Ammon's horn (tissue), 1 donor: Measurements from ENCODE around the gene SPDYA.
"Not testable (repeated sequence)": the region's sequence is repeated elsewhere in the genome, so short reads cannot be mapped to it uniquely, and the experiment has no call there.

Source experiments
- DNase-seq: peaks from one replicate; pipeline ENCODE4 v3.0.0-alpha.2; 2016; ENCODE audit warnings: low spot score

Gene SPDYA

DNA sequence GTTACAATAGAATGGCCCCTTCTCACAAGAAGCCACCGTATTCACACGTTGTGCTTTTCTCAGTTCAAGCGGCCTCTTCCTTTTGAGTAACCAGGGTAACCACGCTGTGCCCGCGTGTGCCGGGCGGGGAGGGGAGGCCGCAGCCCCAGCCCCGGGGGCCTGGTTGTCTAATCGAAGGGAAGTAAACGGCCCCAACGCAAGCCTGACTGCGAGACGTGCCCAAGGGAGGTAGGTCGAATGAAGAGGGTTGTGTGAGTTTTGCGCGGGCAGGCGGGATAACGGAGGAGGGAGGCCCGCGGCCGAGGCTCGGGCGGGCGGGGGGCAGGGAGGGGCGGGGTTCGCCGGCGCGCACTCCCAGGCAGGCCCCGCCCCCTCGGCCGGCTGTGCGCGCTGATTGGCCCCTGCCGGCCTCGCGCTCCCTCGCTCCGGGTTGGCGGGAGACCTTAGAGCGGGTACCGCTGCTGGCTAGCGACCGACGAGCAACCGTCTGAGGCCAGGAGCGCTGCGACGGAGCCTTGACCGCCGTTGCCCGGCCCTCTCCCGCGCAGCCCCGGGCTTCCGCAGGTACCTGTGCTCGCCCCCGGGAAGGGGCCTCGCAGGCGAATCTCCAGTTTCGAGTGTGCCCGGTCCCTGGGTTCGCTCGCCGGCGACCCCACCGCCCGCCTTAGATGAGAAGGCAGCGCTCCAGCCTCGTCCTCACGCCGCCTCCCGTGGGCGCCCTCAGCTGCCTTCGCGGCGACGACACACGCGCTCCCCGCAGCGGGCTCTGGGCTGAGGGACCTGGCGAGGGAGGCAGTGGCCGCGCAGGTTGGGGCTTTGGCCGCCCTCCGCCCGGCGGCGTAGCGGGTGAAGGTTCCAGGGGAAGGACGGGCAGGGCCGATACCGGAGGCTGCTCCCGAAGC is at the start of gene SPDYA:
TSS of gene SPDYA (plus strand) at position 451 of the 902 bp plus-strand sequence. CDS start 5,181 bp downstream, outside the sequence.
- peak; percentile 70 for DNase-seq

DNA sequence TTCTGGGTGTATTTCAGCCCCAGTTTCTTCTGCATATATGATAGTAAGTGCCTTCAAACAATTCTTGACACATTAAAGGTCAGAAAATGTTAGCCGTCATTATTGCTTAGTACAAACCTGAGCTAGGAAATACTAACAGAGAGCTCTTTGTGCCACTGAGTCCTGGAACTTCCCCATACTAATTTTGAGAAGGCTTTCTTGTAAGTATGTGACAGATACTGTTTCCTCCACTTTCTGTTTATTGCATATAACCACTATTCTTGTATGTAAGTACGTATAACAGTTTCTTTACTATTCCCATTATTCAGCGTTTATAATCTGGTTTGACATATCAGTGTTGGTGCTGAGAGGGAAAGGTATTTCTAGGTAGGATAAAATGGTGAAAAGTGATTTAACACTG is 49.2 kb upstream of the SPDYA start:
- no peak for DNase-seq

DNA sequence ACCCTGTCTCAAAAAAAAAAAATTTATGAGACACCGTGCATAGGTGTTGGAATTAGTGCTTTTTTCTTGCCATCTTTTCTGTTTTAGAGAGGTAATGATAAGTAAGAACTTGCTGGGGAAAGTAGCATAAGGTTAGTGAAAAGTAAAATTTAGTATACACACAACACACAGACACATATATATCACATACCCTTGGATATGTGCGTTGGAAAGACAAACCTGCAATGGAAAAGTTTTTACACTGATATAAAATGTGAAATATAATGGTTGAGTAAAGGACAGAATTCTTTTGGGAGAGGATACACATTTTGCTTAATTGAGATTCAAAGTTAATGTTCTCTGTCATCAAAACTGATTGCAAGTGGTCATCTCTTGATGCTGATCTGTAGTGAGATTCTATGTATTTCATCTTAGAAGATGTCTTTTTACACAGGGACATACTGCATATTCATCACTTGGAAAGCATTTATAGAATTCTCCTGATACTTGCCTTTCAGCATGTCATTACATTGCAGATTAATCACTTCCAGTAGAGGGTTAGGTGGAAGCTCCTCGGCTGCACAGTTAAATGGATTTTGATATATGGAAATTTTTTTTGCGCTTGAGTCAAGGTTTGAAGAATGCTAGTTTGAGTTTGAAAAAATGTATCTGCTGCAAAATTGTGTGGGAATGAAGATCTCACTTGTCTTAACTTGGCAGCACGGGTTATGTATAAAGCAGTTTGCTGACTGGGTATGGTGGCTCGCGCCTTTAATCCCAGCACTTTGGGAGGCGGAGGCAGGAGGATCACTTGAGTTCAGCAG is 45.5 kb upstream of the SPDYA start:
- DNase-seq = no peak

DNA sequence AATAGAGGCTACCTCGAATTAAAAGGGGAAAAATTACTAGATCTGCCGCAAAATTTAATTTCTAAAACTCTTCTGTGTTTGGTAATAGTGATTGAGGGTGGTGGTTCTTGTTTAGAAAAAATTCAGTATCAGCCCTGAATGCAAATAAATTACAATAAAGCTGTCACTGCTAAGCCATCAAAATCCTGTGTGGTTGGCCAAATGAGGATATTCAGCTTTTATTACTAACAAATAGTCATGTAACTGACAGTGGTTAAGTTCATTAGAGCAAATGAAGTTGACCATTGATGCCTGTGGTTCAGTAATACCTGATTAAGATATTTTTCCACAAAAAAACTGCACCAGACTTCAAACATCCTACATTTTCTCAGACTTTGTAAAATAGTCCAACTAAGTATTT is 44.6 kb upstream of the SPDYA start:
- no peak for DNase-seq

DNA sequence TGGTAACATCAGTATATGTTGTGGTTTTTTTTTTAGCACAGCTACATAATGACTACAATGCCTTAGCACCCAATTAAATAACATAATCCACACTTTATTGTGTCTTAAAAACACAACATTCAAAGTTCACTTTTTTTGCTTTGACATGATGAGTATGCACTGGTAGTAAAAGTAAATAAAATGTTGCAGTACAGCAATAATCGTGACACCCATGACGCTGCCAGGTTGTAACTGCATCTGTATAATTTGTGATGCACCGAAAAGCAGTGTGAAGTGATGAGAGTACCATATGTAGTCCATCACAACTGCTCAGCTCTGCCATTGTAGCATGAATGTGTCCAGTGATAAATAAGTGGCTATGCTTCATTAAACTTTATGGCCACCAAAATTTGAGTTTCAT is 43.3 kb upstream of the SPDYA start:
- DNase-seq = no peak

DNA sequence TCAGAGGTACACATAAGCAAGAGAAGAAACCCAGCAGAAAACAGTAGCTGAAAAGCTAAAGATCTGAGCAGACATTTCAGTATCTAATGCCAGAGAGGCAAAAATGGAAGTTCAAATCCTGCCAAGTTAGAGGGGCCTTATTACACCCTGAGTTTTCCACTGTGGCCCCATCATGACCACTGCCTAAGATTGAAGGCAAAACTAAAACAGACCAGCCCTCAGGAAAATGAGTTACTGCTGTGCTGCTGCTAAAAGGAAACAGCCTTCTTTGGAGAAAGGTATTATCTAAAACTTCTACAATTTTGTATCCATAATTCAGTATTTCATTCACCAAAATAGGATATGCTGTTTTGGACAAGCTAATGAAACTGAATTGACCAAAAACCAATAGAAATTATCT is 42.2 kb upstream of the SPDYA start:
- DNase-seq = no peak

DNA sequence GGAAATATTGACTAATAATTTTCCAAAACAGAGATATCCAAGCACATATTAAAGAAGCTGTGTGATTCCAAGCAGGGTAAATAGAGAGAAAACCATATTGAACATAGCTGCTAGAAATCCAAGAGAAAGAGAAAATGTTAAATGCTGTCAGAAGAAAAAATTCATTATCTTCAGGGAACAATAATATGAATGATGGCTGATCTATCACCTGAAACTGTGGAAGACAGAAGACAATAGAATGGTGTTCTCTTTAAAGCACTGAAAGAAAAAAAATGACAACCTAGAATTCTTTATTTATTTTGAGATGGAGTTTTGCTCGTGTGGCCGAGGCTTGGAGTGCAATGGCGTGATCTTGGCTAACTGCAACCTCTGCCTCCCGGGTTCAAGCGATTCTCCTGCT is 41.7 kb upstream of the SPDYA start:
- no peak for DNase-seq

DNA sequence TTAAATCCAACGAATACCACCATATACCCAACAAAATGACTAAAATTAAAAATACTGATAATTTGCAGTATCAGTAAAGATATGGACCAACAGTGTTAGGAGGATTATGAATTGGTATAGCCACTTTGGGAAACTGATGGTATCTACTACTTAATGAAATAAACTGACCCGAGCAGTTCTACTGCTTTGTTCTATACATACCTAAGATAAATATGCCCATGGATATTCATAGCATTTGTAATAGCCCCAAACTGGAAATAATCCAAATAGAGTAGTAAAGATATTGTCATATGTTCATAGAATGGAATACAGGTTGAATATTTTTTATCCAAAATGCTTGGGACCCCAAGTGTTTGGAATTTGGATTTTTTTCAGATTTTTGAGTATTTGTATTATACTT is 38.3 kb upstream of the SPDYA start:
- DNase-seq = no peak

DNA sequence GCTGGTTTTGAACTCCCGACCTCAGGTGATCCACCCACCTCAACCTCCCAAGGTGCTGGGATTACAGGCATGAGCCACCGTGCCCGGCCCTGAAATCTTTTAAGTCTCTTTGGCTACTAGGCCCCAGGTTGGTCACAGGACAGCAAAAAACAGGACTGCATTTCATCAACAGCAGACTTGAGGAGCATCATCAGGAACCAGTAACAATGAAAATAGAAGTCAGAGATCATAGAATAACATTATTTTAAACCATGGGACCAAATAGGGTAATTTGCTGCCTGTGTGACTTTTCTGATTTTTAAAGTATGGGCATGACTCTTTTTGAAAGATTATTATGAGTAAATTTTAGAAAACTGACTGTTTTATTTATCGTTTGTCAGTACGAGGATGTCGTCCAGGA is 34.2 kb upstream of the SPDYA start:
- no peak for DNase-seq

DNA sequence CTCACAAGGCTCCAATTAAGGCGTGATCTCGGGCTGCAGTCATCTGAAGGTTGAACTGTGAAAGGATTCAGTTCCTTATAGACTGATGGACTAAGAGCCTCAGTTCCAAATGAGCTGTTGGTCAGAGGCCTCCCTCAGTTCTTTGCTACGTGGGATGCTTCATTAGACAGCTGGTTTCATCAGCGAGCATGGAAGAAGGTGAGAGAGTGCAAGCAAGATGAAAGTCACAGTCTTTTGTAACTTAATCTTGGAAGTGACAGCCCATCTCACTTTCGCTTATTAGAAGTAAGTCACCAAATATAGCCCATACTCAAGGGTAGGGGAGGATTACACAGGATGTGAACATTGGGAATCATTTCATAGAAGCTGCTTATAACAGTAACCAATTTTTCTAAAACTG is 32.2 kb upstream of the SPDYA start:
- DNase-seq = no peak

DNA sequence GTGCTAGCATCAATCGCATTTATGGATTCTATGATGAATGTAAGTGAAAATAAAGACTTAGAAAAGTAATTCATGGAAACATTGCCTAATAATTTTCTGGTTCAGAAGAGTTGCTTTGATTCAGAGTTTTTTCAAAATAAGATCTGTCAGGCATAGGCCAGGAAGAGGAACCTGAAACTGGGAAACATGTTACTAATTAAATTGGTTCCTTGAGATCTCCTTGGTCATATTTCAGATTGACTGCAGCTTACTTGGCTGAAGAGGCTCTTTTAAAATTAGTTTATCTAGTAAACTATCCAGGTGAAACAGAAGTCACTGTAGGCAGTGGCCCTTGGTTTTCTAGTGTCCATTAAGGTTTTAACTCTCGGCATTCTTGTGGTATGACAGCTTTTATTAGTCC is 31.6 kb upstream of the SPDYA start:
- DNase-seq = no peak

DNA sequence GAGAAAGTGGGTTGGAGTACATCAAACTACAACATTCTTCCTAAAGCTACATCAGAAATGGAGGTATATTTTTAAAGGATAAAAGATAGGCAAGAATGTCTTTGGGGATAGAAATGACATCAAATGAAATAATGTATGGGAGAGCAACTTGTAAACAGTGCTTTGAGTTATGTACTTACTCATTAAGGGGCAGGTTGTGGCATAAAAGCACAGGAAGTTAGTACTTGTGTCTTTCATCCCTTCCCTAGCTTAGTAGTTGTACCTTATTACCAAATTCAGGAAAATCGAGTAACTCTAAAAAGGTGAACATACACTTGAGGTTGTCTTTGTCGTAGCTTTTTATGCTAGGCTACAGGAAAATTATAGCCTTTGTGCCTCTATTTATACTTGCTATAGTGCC is 30.1 kb upstream of the SPDYA start:
- DNase-seq = no peak

DNA sequence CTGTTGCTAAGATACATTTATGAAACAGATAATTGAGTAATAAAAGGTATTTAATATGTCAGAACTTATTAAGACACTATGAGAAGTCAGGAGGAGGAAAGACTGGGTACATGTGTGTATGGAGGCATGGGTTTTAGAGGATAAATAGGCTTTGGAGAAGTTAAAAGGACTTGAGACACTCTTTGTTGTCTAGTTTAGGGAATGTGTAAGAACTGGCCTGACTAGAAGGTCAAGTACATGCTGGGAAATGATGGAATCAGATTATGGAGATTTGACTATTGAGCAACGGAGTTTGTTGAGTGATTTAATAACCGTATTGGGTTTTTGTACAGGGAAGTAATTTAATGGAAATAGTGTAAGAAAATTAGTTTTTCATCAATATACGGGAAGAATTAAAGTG is 28.2 kb upstream of the SPDYA start:
- DNase-seq = no peak

DNA sequence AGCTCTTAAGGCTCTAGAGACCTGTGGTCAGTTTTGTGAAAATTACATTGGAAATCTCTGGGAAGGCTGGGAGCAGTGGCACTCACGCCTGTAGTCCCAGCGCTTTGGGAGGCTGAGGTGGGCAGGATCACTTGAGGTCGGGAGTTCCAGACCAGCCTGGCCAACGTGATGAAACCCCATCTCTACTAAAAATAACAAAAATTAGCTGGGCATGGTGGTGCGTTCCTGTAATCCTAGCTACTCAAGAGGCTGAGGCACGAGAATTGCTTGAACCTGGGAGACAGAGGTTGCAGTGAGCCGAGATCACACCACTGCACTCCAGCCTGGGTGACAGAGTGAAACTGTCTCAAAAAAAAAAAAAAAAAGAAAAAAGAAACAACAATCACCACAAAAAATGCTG is 26.1 kb upstream of the SPDYA start:
- not testable (repeated sequence) for DNase-seq

DNA sequence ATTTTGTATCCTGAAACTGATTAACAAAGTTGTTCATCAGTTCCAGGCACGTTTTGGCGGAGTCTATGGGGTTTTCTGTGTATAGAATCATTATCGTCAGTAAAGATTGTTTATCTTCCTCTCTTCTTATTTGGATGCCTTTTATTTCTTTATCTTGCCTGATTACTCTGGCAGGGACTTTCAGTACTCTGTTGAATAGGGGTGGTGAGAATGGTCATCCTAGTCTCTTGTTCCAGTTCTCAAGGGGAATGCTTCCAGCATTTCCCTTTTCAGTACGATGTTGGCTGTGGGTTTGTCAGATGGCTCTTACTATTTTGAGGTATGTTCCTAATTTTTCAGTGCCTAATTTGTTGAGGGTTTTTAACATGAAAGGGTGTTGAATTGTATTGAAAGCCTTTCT is 14.0 kb upstream of the SPDYA start:
- no peak for DNase-seq

DNA sequence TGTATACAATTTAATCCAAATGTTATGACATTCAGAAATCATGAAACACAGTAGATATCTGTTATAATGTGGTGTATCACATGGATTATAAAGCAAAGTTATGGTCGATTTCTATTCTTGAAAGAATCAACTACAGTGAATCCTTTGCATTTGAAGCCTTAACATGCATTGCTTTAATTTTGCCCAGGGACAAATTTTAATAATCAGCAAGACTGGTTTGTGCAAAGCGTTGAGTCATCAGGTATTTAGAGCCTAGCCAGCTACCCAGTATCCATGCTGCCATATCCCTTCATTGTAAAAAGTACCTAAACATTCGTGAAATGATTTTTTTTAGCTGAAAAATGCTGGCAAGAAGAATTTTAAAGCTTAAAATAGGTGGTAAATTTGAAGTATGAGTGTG is 8.9 kb upstream of the SPDYA start:
- DNase-seq = no peak

DNA sequence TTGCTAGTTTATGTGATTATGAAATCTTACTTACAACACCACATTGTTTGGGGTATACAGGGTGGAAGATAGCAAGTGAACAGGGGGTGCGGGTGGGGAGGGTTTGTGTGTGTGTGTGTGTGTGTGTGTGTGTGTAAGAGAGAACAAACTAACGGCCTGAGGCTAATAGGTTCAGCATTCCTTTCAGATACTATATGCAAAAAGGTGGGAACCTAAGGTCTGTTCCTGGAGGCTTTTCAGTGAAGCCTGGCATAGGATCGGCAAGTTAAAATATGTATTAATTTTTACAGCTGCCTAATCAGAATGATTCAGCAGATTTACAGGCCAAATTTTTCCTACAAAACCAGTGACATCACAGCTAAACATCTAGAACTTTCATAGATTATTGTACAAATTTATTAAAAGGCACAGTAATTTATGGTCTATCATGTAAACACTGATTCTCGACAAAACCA is 7.6 kb upstream of the SPDYA start:
- DNase-seq = no peak

DNA sequence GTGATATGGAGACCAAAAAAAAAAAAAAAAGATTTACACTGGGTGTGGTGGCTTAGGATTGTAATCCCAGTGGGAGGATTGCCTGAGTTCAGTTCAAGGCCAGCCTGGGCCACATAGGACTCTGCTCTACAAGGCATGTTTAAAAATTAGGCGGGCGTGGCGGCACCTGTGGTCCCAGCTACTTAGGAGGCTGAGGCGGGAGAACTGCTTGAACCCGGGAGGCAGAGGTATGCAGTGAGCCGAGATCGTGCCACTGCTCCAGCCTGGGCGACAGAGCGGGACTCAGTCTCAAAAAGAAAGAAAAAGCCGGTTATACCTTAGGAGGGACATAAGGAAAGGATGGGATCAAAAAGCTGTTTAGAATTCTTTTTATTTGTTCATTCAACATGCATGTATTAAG is 707 bp upstream of the SPDYA start:
- no peak for DNase-seq

DNA sequence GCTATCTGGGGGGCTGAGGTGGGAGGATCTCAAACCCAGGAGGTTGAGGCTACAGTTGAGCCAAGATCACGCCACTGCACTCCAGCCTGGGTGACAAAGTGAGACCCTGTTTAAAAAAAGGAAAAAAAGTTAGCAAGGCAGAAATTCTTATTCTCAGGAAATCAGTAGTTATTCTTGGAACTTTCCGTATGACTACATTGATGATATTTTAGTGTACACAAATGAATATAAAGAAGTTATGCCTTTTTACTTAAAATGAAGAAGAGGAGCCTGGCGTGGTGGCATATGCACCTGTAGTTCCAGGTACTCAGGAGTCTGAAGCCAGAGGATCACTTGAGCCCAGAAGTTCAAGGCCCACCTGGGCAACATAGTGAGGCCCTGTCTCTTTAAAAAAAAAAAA is 7.4 kb downstream of the SPDYA start:
- DNase-seq = no peak

DNA sequence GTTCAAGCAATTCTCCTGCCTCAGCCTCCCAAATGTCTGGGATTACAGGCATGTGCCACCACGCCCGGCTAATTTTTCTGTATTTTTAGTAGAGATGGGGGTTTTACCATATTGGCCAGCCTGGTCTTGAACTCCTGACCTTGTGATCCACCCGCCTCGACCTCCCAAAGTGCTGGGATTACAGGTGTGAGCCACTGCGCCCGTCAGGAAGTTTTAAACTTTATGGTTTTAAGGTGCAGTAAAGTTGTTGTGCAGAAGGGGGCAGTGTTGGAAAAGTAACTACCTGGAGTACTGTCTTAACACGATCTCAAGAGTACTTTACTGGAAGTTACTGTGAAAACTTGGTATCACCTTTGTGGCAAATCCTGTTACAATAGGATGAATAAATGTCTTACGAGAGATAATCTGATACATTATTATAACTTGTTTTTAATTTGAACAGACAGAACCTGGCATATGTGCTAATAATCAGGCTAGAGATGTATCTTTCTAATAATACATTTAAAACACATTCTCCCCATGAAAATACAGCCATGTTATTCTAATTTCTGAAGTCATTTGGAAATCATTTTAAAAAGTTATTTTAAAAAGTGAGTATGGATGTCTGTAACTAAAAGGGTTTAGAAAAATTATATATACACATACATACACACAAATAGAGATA is 10.8 kb downstream of the SPDYA start:
- DNase-seq = peak; percentile 48

DNA sequence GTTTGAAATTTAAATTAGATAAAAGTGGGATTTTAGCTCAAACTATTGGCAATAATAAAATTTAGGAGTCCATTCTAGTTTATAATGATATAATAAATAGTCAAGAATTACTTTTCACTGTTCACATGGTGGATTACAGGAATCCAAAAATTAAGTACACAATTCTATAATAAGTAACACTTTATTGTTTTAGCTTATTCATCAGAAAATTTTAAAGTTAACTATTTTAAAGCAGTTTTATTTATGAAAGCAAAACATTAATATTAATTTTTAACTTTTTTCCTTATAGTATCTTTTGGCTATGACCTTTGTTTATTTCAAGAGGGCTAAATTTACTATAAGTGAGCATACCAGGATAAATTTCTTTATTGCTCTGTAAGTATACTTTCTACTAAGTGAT is 11.4 kb downstream of the SPDYA start:
- no peak for DNase-seq

DNA sequence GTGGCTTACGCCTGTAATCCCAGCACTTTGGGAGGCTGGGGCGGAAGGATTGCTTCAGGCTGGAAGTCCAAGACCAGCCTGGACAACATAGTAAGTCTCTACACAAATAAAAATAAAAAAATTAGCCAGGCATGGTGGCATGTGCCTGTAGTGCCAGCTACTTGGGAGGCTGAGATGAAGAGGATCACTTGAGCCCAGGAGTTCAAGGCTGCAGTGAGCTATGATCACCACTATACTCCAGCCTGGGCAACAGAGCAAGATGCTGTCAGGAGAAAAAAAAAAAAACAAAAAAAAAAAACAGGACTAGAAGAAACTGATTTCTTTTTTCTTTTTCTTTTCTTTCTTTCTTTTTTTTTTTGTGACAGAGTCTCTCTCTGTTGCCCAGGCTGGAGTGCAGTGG is 13.6 kb downstream of the SPDYA start:
- DNase-seq = no peak

DNA sequence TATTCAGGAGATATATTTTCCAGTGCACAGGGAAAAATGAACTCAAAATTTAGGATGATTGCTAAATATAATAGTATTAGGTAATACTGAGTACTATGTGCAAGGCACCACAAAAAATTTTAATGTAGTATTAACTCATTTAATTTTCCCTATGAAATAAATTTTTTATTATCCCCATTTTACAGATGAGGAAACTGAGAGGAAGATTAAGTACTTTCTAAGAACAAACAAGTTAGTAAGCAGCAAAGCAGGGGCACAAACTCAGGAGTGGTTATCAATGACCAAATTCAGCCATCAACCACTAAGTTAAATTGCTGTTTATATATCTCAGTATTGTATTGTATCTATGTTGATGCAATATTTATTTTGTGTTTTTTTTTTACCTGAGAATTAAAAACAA is 14.2 kb downstream of the SPDYA start:
- no peak for DNase-seq
